ENCODE results near the gene ROR1. TPM values are rescaled to one million over a fixed set of nuclear protein-coding genes. Genes with fewer than 3 reads are reported as not detected.

Gene ROR1
- total RNA-seq, 2 experiments from 2014 or later: not detected

DNA sequence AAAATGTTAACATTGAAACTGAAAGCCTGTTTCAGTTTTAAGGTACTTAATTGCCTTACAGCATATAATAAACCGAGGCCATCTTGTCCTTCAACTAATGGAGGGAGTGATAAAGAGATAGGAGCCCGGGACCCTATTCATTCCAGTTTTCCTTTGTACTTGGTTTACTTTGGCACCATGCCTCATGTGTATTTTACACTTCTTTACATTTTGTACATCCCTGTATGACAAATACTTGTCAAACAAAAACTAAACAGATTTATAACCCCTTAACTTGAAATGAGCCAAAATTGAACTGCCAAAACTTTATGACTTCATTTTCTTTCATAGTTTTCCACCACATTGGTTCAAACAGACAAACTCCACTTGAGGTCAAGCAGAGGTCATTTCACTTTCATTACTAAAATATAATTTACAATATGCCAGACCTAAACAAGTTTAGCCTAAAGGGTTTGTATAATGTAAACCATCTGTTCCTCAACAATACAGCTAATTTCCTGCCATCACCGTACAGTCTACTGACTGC, 398.7 kb downstream of the ROR1 start:
- ChIA-PET POLR2A (no interaction called here), CTCF (no interaction called here)
- peaks cover 11% of the 10 kb centered on the region for H3K4me1 Mint-ChIP-seq
- H3K4me3 Mint-ChIP-seq: no peak overlapping the region
- no peaks in the 10 kb centered on the region for H3K36me3 Mint-ChIP-seq (ENCODE audit: low read depth)
- H3K27me3 Mint-ChIP-seq: peaks cover 2% of the 10 kb centered on the region
- peaks cover 3% of the 10 kb centered on the region for H3K9me3 Mint-ChIP-seq
- no peak for DNase-seq
- no peak overlapping the region for H3K27ac Mint-ChIP-seq

DNA sequence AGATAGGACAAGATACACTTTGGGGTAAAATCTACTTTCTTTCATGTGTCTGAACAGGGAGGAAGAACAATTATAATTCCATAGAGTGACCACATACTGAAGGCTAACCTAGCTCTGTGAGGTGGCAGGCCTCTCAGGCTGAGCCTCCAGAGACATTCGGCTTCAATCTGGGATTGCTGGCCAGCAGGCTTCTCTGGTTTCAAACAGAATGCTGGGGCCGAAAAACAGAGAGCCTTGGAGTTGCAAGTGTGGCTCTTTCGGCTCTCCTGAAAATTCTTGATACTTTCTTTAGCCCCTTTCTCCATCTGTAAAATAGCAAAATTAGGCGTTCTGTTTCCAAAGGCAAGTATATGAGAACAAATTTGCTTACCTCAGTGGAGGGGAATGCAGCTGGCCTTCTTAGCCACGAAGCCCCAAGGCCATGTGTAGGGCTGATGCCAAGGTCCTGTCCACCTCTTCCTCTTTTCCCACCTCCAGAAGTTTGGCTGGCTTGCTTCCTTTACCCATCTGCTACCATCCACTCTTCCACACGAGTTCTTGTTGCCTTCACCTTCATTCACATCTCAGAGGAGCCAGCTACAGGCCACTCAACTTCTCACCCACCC, 399.6 kb downstream of the ROR1 start:
- DNase-seq: no peak
- no peaks in the 10 kb centered on the region for H3K9me3 Mint-ChIP-seq
- peaks cover 11% of the 10 kb centered on the region for H3K4me1 Mint-ChIP-seq
- POLR2A ChIA-PET: no interaction called here
- no peaks in the 10 kb centered on the region for H3K36me3 Mint-ChIP-seq (ENCODE audit: low read depth)
- peaks cover 2% of the 10 kb centered on the region for H3K27me3 Mint-ChIP-seq
- H3K4me3 Mint-ChIP-seq: no peak overlapping the region
- no peak overlapping the region for H3K27ac Mint-ChIP-seq
- CTCF ChIA-PET: interaction anchor here (0.9 kb wide), 1 partner anchor 10 kb away, joined by 3 read pairs; no protein-coding TSS in a partner anchor

DNA sequence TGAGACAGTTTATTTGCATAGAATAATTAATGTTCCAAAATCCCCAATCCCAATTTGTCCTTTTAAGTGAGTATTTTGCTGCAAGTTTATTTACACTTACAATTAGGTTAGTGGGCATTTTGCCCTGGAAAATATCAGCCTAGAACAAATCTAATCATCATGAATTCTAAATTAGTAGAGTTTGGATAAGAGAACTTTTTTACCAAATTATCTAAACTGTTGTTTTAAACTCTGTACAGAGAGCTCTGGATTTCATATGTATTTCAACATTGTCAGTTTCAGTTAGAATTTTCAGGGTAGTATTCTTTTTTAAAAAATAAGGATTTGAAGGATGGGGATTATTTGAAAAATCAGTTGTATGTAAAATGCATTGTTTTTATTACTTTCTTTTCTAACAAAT, 401.8 kb downstream of the ROR1 start:
- Mint-ChIP-seq H3K4me1 (peaks cover 11% of the 10 kb centered on the region), H3K36me3 (ENCODE audit: low read depth) (no peaks in the 10 kb centered on the region), H3K9me3 (no peaks in the 10 kb centered on the region), H3K4me3 (no peak overlapping the region), H3K27ac (no peak overlapping the region), H3K27me3 (peaks cover 2% of the 10 kb centered on the region)
- POLR2A ChIA-PET: no interaction called here
- CTCF ChIA-PET: no interaction called here
- no peak for DNase-seq

GRCh38 chr1:64176659-64177058, 402.8 kb downstream of the ROR1 start:
- no peaks in the 10 kb centered on the region for H3K36me3 Mint-ChIP-seq (ENCODE audit: low read depth)
- no peak overlapping the region for H3K4me3 Mint-ChIP-seq
- POLR2A ChIA-PET: no interaction called here
- peaks cover 2% of the 10 kb centered on the region for H3K27me3 Mint-ChIP-seq
- no peaks in the 10 kb centered on the region for H3K9me3 Mint-ChIP-seq
- peaks cover 5% of the 10 kb centered on the region for H3K4me1 Mint-ChIP-seq
- CTCF ChIA-PET: no interaction called here
- no peak overlapping the region for H3K27ac Mint-ChIP-seq
- no peak for DNase-seq

- CTCF ChIA-PET: no interaction called here
- H3K27me3 Mint-ChIP-seq: peaks cover 3% of the 10 kb centered on the region
- H3K36me3 Mint-ChIP-seq (ENCODE audit: low read depth): no peaks in the 10 kb centered on the region
- peaks cover 3% of the 10 kb centered on the region for H3K4me1 Mint-ChIP-seq
- H3K4me3 Mint-ChIP-seq: no peak overlapping the region
- no peak for DNase-seq
- POLR2A ChIA-PET: no interaction called here
- H3K27ac Mint-ChIP-seq: no peak overlapping the region
- no peaks in the 10 kb centered on the region for H3K9me3 Mint-ChIP-seq
Measured at GRCh38 chr1:64179588-64179987, 405.8 kb downstream of the ROR1 start.

- DNase-seq: no peak
- no peak overlapping the region for H3K27ac Mint-ChIP-seq
- H3K9me3 Mint-ChIP-seq: no peaks in the 10 kb centered on the region
- H3K27me3 Mint-ChIP-seq: peaks cover 3% of the 10 kb centered on the region
- no peaks in the 10 kb centered on the region for H3K36me3 Mint-ChIP-seq (ENCODE audit: low read depth)
- no peak overlapping the region for H3K4me3 Mint-ChIP-seq
- peaks cover 3% of the 10 kb centered on the region for H3K4me1 Mint-ChIP-seq
- ChIA-PET CTCF (no interaction called here), POLR2A (no interaction called here)
Measured at GRCh38 chr1:64182207-64182606, 408.4 kb downstream of the ROR1 start.

DNA sequence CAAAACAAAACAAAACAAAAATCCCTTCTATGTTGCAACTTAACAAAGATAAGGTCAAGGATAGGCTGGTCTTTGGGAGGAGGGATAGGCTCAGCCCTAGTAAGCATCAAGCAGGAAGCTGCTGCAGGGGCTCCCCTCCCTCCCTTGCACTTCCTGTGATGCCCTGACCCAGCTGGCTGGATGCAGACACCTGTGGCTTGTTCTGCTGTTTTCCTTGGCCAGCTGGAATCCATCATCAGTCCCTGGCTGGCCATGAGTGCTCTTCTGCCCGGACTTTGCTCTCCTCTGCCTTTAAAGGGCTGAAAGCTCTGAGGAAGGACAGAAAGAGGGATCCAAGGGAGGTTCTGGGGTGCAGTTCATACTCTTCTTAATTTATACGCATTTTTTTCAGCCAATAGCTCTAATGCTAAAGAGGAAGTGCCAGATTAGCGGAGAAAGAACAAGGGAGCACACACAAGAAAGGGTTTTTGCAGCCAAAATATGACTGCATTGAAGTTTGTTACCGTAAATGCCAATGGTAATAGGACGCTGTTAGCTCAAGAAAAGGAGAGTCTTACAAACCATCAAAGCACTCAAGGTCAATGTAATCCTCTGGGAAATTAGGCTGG, 409.7 kb downstream of the ROR1 start:
- H3K36me3 Mint-ChIP-seq (ENCODE audit: low read depth): no peaks in the 10 kb centered on the region

DNA sequence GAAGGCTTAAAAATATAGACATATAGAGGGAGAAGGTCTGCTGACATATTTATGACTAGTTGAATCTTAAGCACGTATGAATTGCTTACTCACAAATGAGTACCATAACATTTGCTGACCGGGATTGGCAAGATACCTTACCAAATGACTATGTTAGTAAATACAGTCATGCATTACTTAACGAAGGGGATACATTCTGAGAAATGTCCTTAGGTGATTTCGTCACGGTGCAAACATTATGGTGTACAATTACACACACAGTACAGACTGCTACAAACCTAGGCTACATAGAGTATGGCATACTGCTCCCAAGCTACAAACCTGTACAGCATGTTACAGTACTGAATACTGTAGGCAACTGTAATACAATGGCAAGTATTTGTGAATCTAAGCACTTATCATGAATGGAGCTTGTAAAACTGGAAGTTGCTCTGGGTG, 410.2 kb downstream of the ROR1 start:
- ChIA-PET CTCF (no interaction called here), POLR2A (no interaction called here)

More for the DNA sequence above, 409.7 kb downstream of the ROR1 start:
- peaks cover 3% of the 10 kb centered on the region for H3K27me3 Mint-ChIP-seq
- H3K27ac Mint-ChIP-seq: no peak overlapping the region
- no peak overlapping the region for H3K4me3 Mint-ChIP-seq
- no peaks in the 10 kb centered on the region for H3K9me3 Mint-ChIP-seq
- H3K4me1 Mint-ChIP-seq: peaks cover 3% of the 10 kb centered on the region
- ChIA-PET CTCF (interaction anchor here (1.1 kb wide), 1 partner anchor 10 kb away, joined by 3 read pairs; no protein-coding TSS in a partner anchor), POLR2A (no interaction called here)
- no peak for DNase-seq

GRCh38 chr1:64186138-64186897, 412.5 kb downstream of the ROR1 start:
- no peaks in the 10 kb centered on the region for H3K9me3 Mint-ChIP-seq
- H3K4me3 Mint-ChIP-seq: no peak overlapping the region
- H3K27ac Mint-ChIP-seq: no peak overlapping the region
- DNase-seq: no peak
- H3K4me1 Mint-ChIP-seq: peaks cover 3% of the 10 kb centered on the region
- no peaks in the 10 kb centered on the region for H3K36me3 Mint-ChIP-seq (ENCODE audit: low read depth)
- POLR2A ChIA-PET: no interaction called here
- CTCF ChIA-PET: interaction anchor here (0.6 kb wide), 1 partner anchor 27 kb away, joined by 3 read pairs; no protein-coding TSS in a partner anchor
- H3K27me3 Mint-ChIP-seq: peaks cover 3% of the 10 kb centered on the region

More for the DNA sequence above, 410.2 kb downstream of the ROR1 start:
- Mint-ChIP-seq H3K27me3 (peaks cover 3% of the 10 kb centered on the region), H3K36me3 (ENCODE audit: low read depth) (no peaks in the 10 kb centered on the region), H3K27ac (no peak overlapping the region), H3K4me3 (no peak overlapping the region), H3K4me1 (peaks cover 3% of the 10 kb centered on the region), H3K9me3 (no peaks in the 10 kb centered on the region)
- no peak for DNase-seq

GRCh38 chr1:64186898-64187280, 413.1 kb downstream of the ROR1 start:
- Mint-ChIP-seq H3K9me3 (no peaks in the 10 kb centered on the region), H3K36me3 (ENCODE audit: low read depth) (no peaks in the 10 kb centered on the region), H3K4me1 (peaks cover 3% of the 10 kb centered on the region), H3K27me3 (peaks cover 3% of the 10 kb centered on the region), H3K4me3 (no peak overlapping the region), H3K27ac (no peak overlapping the region)
- POLR2A ChIA-PET: no interaction called here
- CTCF ChIA-PET: interaction anchor here (0.6 kb wide), 1 partner anchor 26 kb away, joined by 3 read pairs; no protein-coding TSS in a partner anchor
- DNase-seq: no peak

- Mint-ChIP-seq H3K9me3 (no peaks in the 10 kb centered on the region), H3K4me3 (no peak overlapping the region), H3K27ac (no peak overlapping the region), H3K27me3 (no peaks in the 10 kb centered on the region), H3K36me3 (ENCODE audit: low read depth) (no peaks in the 10 kb centered on the region), H3K4me1 (peaks cover 3% of the 10 kb centered on the region)
- ChIA-PET POLR2A (no interaction called here), CTCF (no interaction called here)
- DNase-seq: no peak
Measured at GRCh38 chr1:64187646-64188045, 413.8 kb downstream of the ROR1 start.

DNA sequence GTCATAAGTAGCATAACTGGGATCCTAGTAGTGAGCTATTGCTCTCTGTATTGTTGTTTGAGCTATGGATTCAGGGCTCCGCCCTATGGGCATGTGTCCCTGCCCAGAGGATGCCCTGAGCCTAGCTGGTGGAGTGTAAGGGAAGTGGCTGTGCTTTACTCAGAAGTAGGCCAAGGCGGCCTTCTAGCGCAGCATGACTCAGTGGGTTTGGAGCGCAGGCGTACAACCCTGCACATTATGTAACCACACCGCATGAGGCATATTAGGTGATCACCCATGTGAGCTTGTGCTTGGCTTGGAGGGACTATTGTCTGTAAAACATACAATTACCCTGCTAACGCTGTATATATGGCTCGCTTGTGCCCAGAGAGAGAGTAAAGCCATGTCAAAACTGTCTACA, 418.5 kb downstream of the ROR1 start:
- Mint-ChIP-seq H3K4me3 (no peak overlapping the region), H3K4me1 (no peaks in the 10 kb centered on the region), H3K27me3 (no peaks in the 10 kb centered on the region), H3K36me3 (ENCODE audit: low read depth) (no peaks in the 10 kb centered on the region), H3K9me3 (no peaks in the 10 kb centered on the region), H3K27ac (no peak overlapping the region)
- no peak for DNase-seq
- CTCF ChIA-PET: no interaction called here
- POLR2A ChIA-PET: no interaction called here
